Measurements from ENCODE around the gene IGSF8.

IGSF8 gene

GRCh38 chr1:160075836-160076235, 22.6 kb downstream of the IGSF8 start:
- no peaks in the 10 kb centered on the region for H3K9me3 ChIP-seq
- DNase-seq = no peak
- TF ChIP-seq CTCF (IDR thresholded peaks at IDR 0.05) = no peak
- H3K4me3 ChIP-seq = no peak overlapping the region
- intact Hi-C loops (cut with DNase I; ENCODE audit: low total_unique reads) = no loop called here
- no peak overlapping the region for H3K27ac ChIP-seq
- H3K36me3 ChIP-seq = no peaks in the 10 kb centered on the region
- peaks cover 0 to 7% (median 2%) of the 10 kb centered on the region in 4 donors for H3K4me1 ChIP-seq
- H3K27me3 ChIP-seq = peaks cover 0 to 10% of the 10 kb centered on the region in 2 donors

- no peaks in the 10 kb centered on the region for H3K9me3 ChIP-seq
- H3K4me1 ChIP-seq = peaks cover 0 to 12% (median 5%) of the 10 kb centered on the region in 4 donors
- no peak overlapping the region for H3K4me3 ChIP-seq
- DNase-seq = no peak
- no peaks in the 10 kb centered on the region for H3K36me3 ChIP-seq
- intact Hi-C loops (cut with DNase I; ENCODE audit: low total_unique reads) = no loop called here
- H3K27ac ChIP-seq = no peak overlapping the region
- H3K27me3 ChIP-seq = peaks cover 0 to 10% of the 10 kb centered on the region in 2 donors
- TF ChIP-seq CTCF (IDR thresholded peaks at IDR 0.05) = no peak
These were observed 23.6 kb downstream of the IGSF8 start for GRCh38 chr1:160074865-160075264.

- Histone ChIP-seq H3K27me3 (no peaks in the 10 kb centered on the region), H3K36me3 (no peaks in the 10 kb centered on the region), H3K27ac (no peak overlapping the region), H3K9me3 (no peaks in the 10 kb centered on the region), H3K4me3 (no peak overlapping the region), H3K4me1 (peaks cover 0 to 14% (median 8%) of the 10 kb centered on the region in 4 donors)
- no peak for DNase-seq
- no peak for TF ChIP-seq CTCF (IDR thresholded peaks at IDR 0.05)
- intact Hi-C loops (cut with DNase I; ENCODE audit: low total_unique reads) = no loop called here
These were observed 27.1 kb downstream of the IGSF8 start for GRCh38 chr1:160071289-160071688.

GRCh38 chr1:160070243-160071163, 27.9 kb downstream of the IGSF8 start:
- intact Hi-C loops (cut with DNase I; ENCODE audit: low total_unique reads) = no loop called here
- no peaks in the 10 kb centered on the region for H3K27me3 ChIP-seq
- no peak for TF ChIP-seq CTCF (IDR thresholded peaks at IDR 0.05)
- H3K9me3 ChIP-seq = no peaks in the 10 kb centered on the region
- peak overlapping the region; percentile 44 to 59 for H3K4me3 ChIP-seq
- peaks cover 0 to 14% (median 8%) of the 10 kb centered on the region in 4 donors for H3K4me1 ChIP-seq
- H3K27ac ChIP-seq = no peak overlapping the region
- no peaks in the 10 kb centered on the region for H3K36me3 ChIP-seq
- peak; percentile 73 to 81 for DNase-seq

- no peak for DNase-seq
- H3K9me3 ChIP-seq = no peaks in the 10 kb centered on the region
- H3K27ac ChIP-seq = no peak within 1 kb of the TSS
- H3K4me1 ChIP-seq = peaks cover 0 to 14% (median 8%) of the 10 kb centered on the region in 4 donors
- H3K36me3 ChIP-seq = no peaks in the 10 kb centered on the region
- peak within 1 kb of the TSS; percentile 44 to 59 for H3K4me3 ChIP-seq
- intact Hi-C loops (cut with DNase I; ENCODE audit: low total_unique reads) = no loop called here
- no peaks in the 10 kb centered on the region for H3K27me3 ChIP-seq
- TF ChIP-seq CTCF (IDR thresholded peaks at IDR 0.05) = no peak
These were observed 28.8 kb downstream of the IGSF8 start, which contains the start of gene KCNJ10 for GRCh38 chr1:160069460-160070231. TSS of gene KCNJ10 (minus strand) at chr1:160070160. CDS start at chr1:160042532, 27,628 bp downstream.

All from tibial artery (tissue), 4 donors.